OCI-LY3 (cell line): Measurements from ENCODE around the gene SH3RF3.

Experiments used
- EZH2phosphoT487 ChIP-seq: fragments of 200-600 bp; shearing (Covaris generic); IDR thresholded peaks from 2 replicates; pipeline ENCODE4 v1.6.1; 2018; ENCODE audit warnings: antibody characterized with exemption, mixed run types, low read depth
- TF ChIP-seq, protein P1 (sequence below): fragments of 200-600, 300-600 bp; sonication (generic); IDR thresholded peaks from 2 replicates; pipeline ENCODE4 v1.5.1; 2014; ENCODE audit warnings: antibody characterized with exemption, low read length, low read depth

DNA sequence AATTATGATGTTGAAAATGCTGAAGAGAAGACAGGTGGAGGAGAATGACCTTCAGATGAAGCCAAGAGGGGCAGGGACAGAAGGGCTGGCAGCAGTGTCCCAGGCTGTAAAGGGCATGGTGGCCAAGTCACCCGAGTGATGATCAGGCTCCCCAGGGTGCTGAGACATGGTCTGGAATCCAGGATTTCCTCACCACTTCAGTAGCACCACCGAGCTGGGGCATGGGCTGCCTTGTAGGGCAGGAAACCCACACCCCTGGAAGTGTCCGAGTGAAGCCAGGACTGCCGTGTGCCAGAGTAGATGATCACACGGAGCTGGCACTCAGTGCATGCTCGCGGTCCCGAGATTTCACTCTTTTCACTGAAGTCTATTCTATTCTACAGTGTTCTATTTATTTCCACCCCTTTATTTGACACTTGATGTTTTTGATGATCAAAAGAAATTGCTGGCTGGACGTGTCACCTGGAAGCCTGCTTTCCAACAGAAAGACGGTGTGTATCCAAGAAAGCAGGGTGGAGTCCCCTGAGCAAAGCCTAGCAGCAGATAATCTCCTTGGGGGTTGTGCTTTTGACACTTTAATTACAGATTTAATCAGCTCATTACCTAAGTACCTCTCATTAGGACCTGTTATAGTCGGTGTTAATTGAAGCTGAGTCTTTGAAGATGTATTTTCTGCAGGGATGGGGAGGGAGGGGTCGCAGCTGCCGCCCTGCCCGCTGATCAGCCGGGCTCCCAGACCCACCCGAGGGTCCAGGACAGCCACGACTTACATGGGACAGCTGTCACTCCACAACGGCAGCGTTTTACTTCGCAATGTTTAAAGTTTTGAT is 392.4 kb downstream of the SH3RF3 start:
- TF ChIP-seq, protein P1, sequence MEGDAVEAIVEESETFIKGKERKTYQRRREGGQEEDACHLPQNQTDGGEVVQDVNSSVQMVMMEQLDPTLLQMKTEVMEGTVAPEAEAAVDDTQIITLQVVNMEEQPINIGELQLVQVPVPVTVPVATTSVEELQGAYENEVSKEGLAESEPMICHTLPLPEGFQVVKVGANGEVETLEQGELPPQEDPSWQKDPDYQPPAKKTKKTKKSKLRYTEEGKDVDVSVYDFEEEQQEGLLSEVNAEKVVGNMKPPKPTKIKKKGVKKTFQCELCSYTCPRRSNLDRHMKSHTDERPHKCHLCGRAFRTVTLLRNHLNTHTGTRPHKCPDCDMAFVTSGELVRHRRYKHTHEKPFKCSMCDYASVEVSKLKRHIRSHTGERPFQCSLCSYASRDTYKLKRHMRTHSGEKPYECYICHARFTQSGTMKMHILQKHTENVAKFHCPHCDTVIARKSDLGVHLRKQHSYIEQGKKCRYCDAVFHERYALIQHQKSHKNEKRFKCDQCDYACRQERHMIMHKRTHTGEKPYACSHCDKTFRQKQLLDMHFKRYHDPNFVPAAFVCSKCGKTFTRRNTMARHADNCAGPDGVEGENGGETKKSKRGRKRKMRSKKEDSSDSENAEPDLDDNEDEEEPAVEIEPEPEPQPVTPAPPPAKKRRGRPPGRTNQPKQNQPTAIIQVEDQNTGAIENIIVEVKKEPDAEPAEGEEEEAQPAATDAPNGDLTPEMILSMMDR = no peak
- no peak for TF ChIP-seq EZH2phosphoT487
